Transverse colon (tissue), 4 donors: ENCODE data around the gene SH2B3. TPM values are rescaled to one million over a fixed set of nuclear protein-coding genes. Genes with fewer than 3 reads are reported as not detected.

ENCODE experiments used
- DNase-seq: peaks from one replicate; pipeline ENCODE4 v3.0.0-alpha.2; 2019
- H3K27ac ChIP-seq, 4 donors: fragments of 200-600 bp; sonication (generic); 2 replicates each; pipeline ENCODE4 v1.5.1; 2016 to 2018; ENCODE audit warnings: inconsistent platforms in 4 of 4
- H3K27me3 ChIP-seq: fragments of 200-600 bp; sonication (generic); 2 replicates; pipeline ENCODE4 v1.5.1; 2017; ENCODE audit warnings: inconsistent platforms
- H3K36me3 ChIP-seq, 4 donors: fragments of 200-600 bp; sonication (generic); 2 replicates each; pipeline ENCODE4 v1.5.1; 2017 to 2019; ENCODE audit warnings: inconsistent platforms in 4 of 4
- H3K4me1 ChIP-seq, 4 donors: fragments of 200-600 bp; sonication (generic); 2 replicates each; pipeline ENCODE4 v1.5.1; 2017 to 2020; ENCODE audit warnings: inconsistent platforms in 4 of 4
- H3K4me3 ChIP-seq, 4 donors: fragments of 200-600 bp; sonication (generic); 1 replicate in 1 of 4; 2 replicates in 3 of 4; pipeline versions ENCODE4 v1.5.1 to v1.6.1; 2017 to 2019; ENCODE audit warnings: inconsistent platforms in 4 of 4
- H3K9me3 ChIP-seq, 2 donors: fragments of 200-600 bp; sonication (generic); 2 replicates each; pipeline ENCODE4 v1.5.1; 2017 to 2019; ENCODE audit warnings: inconsistent platforms in 2 of 2
- EP300 ChIP-seq: sonication (generic); formaldehyde crosslinking; IDR thresholded peaks from one replicate; pipeline ENCODE4 v1.6.1; 2017; ENCODE audit warnings: antibody characterized with exemption, low read depth
- POLR2A ChIP-seq: fragments of 450-650 bp; IDR thresholded peaks from one replicate; pipeline ENCODE4 v1.6.1; 2016; ENCODE audit warnings: antibody characterized with exemption, mild to moderate bottlenecking, moderate library complexity
- POLR2AphosphoS5 ChIP-seq, 3 donors: sonication (generic); formaldehyde crosslinking; IDR thresholded peaks; one replicate each; pipeline ENCODE4 v1.6.1; 2016; ENCODE audit warnings: antibody characterized with exemption in 3 of 3
- WGBS, 2 donors: methylation state at CpG; one replicate each; pipeline ENCODE4 v1.1.5; 2018; ENCODE audit warnings: low coverage in 1 of 2; 5-methylcytosine and 5-hydroxymethylcytosine counted together
- in situ Hi-C, 4 donors: fragments of 200-750 bp; cut with MboI; loops; one replicate each; pipeline versions ENCODE4 v1.15.0 to v1.15.1; 2017; ENCODE audit warnings: low sequenced_read_pairs in 3 of 4, low pct_ligation_motif_present in 1 of 4, low pct_unique_long_range_greater_than_20kb in 1 of 4
- intact Hi-C: fragments of 100-400 bp; cut with DNase I; formaldehyde crosslinking; loops from one replicate; pipeline ENCODE4 v1.15.1; 2023; ENCODE audit warnings: low total_unique reads
- total RNA-seq, 4 donors: library from RNA; depleted of rRNA; stranded (reverse); fragments of >200 nt; gene quantifications; one replicate each; pipeline ENCODE4 v1.1.0, GENCODE V29; 2016
- TF ChIP-seq, protein P1 (sequence below), 5 experiments: fragments of 200-600 bp in 3 of 5; fragments of 450-650 bp in 2 of 5; sonication (generic) in 3 of 5; IDR thresholded peaks; 1 replicate in 2 of 5; 2 replicates in 3 of 5; pipeline ENCODE4 v1.5.1; 2016 to 2017; ENCODE audit warnings: antibody characterized with exemption in 5 of 5, inconsistent platforms in 3 of 5, mild to moderate bottlenecking in 2 of 5, moderate library complexity in 1 of 5

Gene SH2B3
- total RNA-seq, 4 donors from 2014 or later = 22.3 to 99.1 (median 43.6) TPM

- Histone ChIP-seq H3K4me1 (peaks cover 34 to 82% (median 49%) of the 10 kb centered on the region in 4 donors), H3K27me3 (no peaks in the 10 kb centered on the region), H3K27ac (peak overlapping the region; percentile 72 to 93 (median 88)), H3K4me3 (peak overlapping the region in 2 of 4 donors; percentile 3 to 16), H3K9me3 (no peaks in the 10 kb centered on the region), H3K36me3 (no peaks in the 10 kb centered on the region)
- in situ Hi-C loops (no loop called here), intact Hi-C loops (loop anchor here (5.0 kb wide), 1 partner anchor 33 kb away; no protein-coding TSS in a partner anchor)
- 54% methylated on average over 15 of the region's 15 CpGs; no CpG with 5 or more reads in 1 of the 2 donors for WGBS, 2 donors
- DNase-seq = no peak
- TF ChIP-seq EP300 (no peak), POLR2A (no peak), POLR2AphosphoS5 (IDR thresholded peaks at IDR 0.05) (no peak)
- TF ChIP-seq, protein P1, sequence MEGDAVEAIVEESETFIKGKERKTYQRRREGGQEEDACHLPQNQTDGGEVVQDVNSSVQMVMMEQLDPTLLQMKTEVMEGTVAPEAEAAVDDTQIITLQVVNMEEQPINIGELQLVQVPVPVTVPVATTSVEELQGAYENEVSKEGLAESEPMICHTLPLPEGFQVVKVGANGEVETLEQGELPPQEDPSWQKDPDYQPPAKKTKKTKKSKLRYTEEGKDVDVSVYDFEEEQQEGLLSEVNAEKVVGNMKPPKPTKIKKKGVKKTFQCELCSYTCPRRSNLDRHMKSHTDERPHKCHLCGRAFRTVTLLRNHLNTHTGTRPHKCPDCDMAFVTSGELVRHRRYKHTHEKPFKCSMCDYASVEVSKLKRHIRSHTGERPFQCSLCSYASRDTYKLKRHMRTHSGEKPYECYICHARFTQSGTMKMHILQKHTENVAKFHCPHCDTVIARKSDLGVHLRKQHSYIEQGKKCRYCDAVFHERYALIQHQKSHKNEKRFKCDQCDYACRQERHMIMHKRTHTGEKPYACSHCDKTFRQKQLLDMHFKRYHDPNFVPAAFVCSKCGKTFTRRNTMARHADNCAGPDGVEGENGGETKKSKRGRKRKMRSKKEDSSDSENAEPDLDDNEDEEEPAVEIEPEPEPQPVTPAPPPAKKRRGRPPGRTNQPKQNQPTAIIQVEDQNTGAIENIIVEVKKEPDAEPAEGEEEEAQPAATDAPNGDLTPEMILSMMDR (IDR thresholded peaks at IDR 0.05) = no peak
Measured at GRCh38 chr12:111409403-111409779, 3.7 kb downstream of the SH2B3 start.

- in situ Hi-C loops (no loop called here), intact Hi-C loops (loop anchor here (5.0 kb wide), 1 partner anchor 32 kb away; no protein-coding TSS in a partner anchor)
- Histone ChIP-seq H3K4me3 (peak overlapping the region in 1 of 4 donors; percentile 16), H3K27ac (peak overlapping the region; percentile 72 to 93 (median 88)), H3K36me3 (no peaks in the 10 kb centered on the region), H3K4me1 (peaks cover 29 to 77% (median 44%) of the 10 kb centered on the region in 4 donors), H3K27me3 (no peaks in the 10 kb centered on the region), H3K9me3 (no peaks in the 10 kb centered on the region)
- TF ChIP-seq, protein P1 (IDR thresholded peaks at IDR 0.05) = no peak
- TF ChIP-seq POLR2A = no peak
- no peak for TF ChIP-seq POLR2AphosphoS5 (IDR thresholded peaks at IDR 0.05)
- no peak for TF ChIP-seq EP300
- DNase-seq = no peak
- 69 to 80% methylated on average over 1 to 14 of the region's 14 CpGs for WGBS, 2 donors
Measured at GRCh38 chr12:111409780-111410430, 4.2 kb downstream of the SH2B3 start.

DNA sequence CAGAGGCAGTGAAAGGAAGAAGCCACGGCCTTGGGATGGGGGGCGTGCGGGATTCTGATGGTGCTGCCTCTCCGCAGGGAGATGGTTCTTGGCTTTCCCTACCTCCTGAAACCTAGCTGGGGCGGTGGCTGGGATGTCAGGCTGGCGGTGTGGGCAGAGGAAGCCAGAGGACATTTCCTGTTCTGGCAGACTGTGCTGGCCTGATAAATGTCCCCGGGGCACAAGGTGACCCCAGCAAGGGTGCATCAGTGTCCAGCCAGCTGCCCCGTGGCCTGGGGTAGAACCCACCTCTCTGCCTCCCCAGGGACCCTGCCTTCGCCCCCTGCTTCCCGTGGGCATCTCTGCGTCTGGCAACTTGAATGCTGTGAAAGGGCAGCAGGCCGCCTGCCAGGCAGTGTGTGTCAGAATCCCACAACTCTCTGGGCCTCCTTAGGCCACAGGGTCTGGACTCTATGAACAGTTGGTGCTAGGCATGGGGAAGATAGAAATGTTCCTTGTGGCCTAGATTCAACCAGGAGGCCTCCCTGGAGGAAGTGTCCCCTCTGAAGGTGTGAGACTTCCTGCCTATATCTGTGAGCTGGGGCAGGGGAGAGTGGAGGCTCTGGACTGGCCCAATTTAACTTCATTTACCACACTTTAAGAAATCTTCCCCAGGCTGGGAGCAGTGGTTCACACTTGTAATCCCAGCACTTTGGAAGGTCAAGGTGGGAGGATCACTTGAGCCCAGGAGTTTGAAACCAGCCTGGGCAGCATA is 4.9 kb downstream of the SH2B3 start:
- Histone ChIP-seq H3K9me3 (no peaks in the 10 kb centered on the region), H3K36me3 (no peaks in the 10 kb centered on the region), H3K27ac (peak overlapping the region; percentile 72 to 93 (median 88)), H3K27me3 (no peaks in the 10 kb centered on the region), H3K4me3 (no peak overlapping the region), H3K4me1 (peaks cover 26 to 72% (median 39%) of the 10 kb centered on the region in 4 donors)
- in situ Hi-C loops (no loop called here), intact Hi-C loops (no loop called here)
- 77% methylated on average over 12 of the region's 12 CpGs; no CpG with 5 or more reads in 1 of the 2 donors for WGBS, 2 donors
- no peak for DNase-seq
- TF ChIP-seq POLR2AphosphoS5 (IDR thresholded peaks at IDR 0.05) (no peak), POLR2A (no peak), EP300 (no peak)
- TF ChIP-seq, protein P1 (IDR thresholded peaks at IDR 0.05) = no peak

GRCh38 chr12:111411185-111411764 is 5.6 kb downstream of the SH2B3 start:
- in situ Hi-C loops = no loop called here

More at GRCh38 chr12:111411185-111411764, 5.6 kb downstream of the SH2B3 start:
- intact Hi-C loops = no loop called here
- no peaks in the 10 kb centered on the region for H3K9me3 ChIP-seq
- H3K27me3 ChIP-seq = no peaks in the 10 kb centered on the region
- TF ChIP-seq POLR2AphosphoS5 (IDR thresholded peaks at IDR 0.05) (no peak), EP300 (no peak), POLR2A (no peak)
- TF ChIP-seq, protein P1 (IDR thresholded peaks at IDR 0.05) = no peak
- H3K4me3 ChIP-seq = no peak overlapping the region
- DNase-seq = no peak
- 83% methylated on average over 1 to 8 of the region's 8 CpGs for WGBS, 2 donors
- H3K36me3 ChIP-seq = no peaks in the 10 kb centered on the region
- H3K4me1 ChIP-seq = peaks cover 26 to 71% (median 39%) of the 10 kb centered on the region in 4 donors
- H3K27ac ChIP-seq = peak overlapping the region; percentile 72 to 93 (median 88)
